GM12874 (cell line): ENCODE data around the gene RPN1.

Source experiments
- CTCF ChIP-seq: IDR thresholded peaks from 2 replicates; pipeline ENCODE4 v1.5.1; 2011; ENCODE audit warnings: low read depth, mild to moderate bottlenecking, control low read depth, low read length, moderate library complexity; ENCODE audit not compliant: insufficient read depth

The RPN1 gene

GRCh38 chr3:128629936-128630335 lies 20.7 kb downstream of the RPN1 start:
- TF ChIP-seq CTCF = no peak

DNA sequence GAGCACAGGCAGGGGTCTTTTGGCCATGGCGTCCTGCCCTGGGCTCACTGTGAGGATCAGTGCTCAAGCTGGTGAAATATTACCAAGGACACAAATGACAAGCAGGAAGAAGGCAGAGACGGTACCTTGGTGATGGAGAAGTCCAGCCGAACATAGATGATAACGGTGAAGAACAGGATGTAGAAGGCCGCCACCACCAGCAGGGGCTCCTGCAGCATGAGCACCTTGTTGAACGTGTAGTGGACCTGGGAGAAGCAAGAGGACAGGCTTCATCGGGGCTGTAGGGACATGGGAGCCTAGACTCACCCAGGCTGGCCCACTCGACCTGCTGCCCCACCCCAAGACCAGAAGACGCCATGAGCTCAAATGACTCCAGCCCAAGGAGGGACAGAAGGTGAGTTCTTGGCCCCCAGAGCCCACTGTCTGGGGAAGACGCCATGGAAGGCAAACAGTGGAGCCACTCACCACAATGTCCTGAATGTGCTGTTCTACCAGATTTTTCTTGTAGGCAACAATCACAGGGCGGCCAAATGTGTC lies 25.1 kb downstream of the RPN1 start:
- no peak for TF ChIP-seq CTCF

GRCh38 chr3:128624526-128625138 lies 26.0 kb downstream of the RPN1 start:
- no peak for TF ChIP-seq CTCF

DNA sequence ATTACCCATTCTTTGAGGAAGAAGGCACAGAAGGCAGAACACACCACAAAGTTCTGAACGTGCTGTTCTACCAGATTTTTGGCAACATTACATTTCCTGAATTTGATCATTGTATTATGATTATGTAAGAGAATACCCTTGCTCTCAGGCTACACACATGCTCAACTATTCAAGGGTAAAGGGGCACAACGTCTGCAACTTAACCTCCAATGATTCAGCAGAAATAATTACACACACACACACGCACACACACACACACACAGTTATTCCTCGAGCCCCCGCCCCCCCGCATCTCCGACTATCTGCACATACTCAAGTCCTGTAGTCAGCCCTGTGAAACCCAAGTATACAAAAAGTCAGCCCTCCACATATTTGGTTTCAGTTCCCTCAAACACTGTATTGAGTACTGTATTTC lies 26.8 kb downstream of the RPN1 start:
- TF ChIP-seq CTCF = no peak

DNA sequence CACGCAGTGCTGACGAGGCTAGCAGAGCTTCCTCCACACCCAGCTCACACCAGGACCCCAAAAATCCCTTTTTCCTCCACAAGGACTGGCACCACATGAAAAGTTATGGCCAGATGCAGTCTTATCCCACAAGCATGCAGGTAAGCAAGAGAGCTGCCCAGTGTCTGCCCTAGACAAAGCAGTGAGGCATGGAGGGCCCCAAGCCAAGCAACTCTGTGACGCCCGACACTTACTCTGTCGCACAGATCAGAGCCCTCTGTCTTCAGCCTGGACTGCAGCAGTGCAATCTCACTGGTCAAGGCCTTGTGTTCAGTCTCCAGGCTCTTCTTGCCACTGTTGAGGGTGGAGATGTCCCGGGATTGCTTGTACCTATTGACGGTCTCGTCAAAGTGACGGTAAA lies 28.7 kb downstream of the RPN1 start:
- no peak for TF ChIP-seq CTCF

GRCh38 chr3:128621234-128621633 lies 29.4 kb downstream of the RPN1 start:
- no peak for TF ChIP-seq CTCF

- TF ChIP-seq CTCF = no peak
These were observed 30.3 kb downstream of the RPN1 start for GRCh38 chr3:128620268-128620691.
